HepG2 (cell line): ENCODE data around the gene OR2V2. TPM values are rescaled to one million over a fixed set of nuclear protein-coding genes. Genes with fewer than 3 reads are reported as not detected.
A peak's percentile ranks its signal among the peaks of the same experiment; 100 is the strongest.

Experiments
- ELF1 ChIP-seq: sonication (generic); formaldehyde crosslinking; IDR thresholded peaks from 2 replicates; pipeline ENCODE4 v1.4.0; 2020; ENCODE audit warnings: missing genetic modification reagents
- HDAC1 ChIP-seq: sonication (generic); formaldehyde crosslinking; IDR thresholded peaks from 2 replicates; pipeline ENCODE4 v1.5.1; 2020; ENCODE audit warnings: mild to moderate bottlenecking, missing genetic modification reagents
- KLF16 ChIP-seq, 2 experiments: sonication (generic) in 1 of 2; formaldehyde crosslinking in 1 of 2; IDR thresholded peaks; 2 replicates each; pipeline versions ENCODE4 v1.6.1 to v1.8.0; 2016 to 2023; ENCODE audit warnings: missing genetic modification reagents in 2 of 2, missing compliant biosample characterization in 1 of 2
- KMT2B ChIP-seq: IDR thresholded peaks from 2 replicates; pipeline ENCODE4 v1.6.1; 2016; ENCODE audit warnings: missing genetic modification reagents, missing compliant biosample characterization
- MEIS2 ChIP-seq: sonication (generic); formaldehyde crosslinking; IDR thresholded peaks from 2 replicates; pipeline ENCODE4 v1.9.0; 2021; ENCODE audit warnings: mild to moderate bottlenecking, missing genetic modification reagents
- SMYD3 ChIP-seq: sonication (generic); formaldehyde crosslinking; IDR thresholded peaks from 2 replicates; pipeline ENCODE4 v1.8.1; 2023; ENCODE audit warnings: mild to moderate bottlenecking, missing genetic modification reagents
- SYNCRIP ChIP-seq: fragments of 200-400 bp; formaldehyde crosslinking; IDR thresholded peaks from 2 replicates; pipeline ENCODE4 v1.6.1; 2018; ENCODE audit warnings: mild to moderate bottlenecking, low read depth, low read length; ENCODE audit not compliant: insufficient read depth
- TBX2 ChIP-seq: sonication (generic); formaldehyde crosslinking; IDR thresholded peaks from 2 replicates; pipeline ENCODE4 v1.5.0; 2020; ENCODE audit warnings: missing genetic modification reagents, mild to moderate bottlenecking, borderline replicate concordance
- ZBTB4 ChIP-seq: sonication (generic); formaldehyde crosslinking; IDR thresholded peaks from 2 replicates; pipeline ENCODE4 v1.4.0; 2020; ENCODE audit warnings: missing genetic modification reagents, mild to moderate bottlenecking, borderline replicate concordance
- ZBTB40 ChIP-seq, 2 experiments: fragments of 450-650 bp in 1 of 2; sonication (generic) in 1 of 2; formaldehyde crosslinking in 1 of 2; IDR thresholded peaks; 2 replicates each; pipeline versions ENCODE4 v1.6.1 to v1.8.0; 2016 to 2022; ENCODE audit warnings: antibody characterized with exemption in 1 of 2, mild to moderate bottlenecking in 1 of 2, missing genetic modification reagents in 1 of 2
- ZFP1 ChIP-seq: IDR thresholded peaks from 2 replicates; pipeline ENCODE4 v1.6.1; 2016
- ZNF343 ChIP-seq: sonication (generic); formaldehyde crosslinking; IDR thresholded peaks from 2 replicates; pipeline ENCODE4 v1.4.0; 2020; ENCODE audit warnings: mild to moderate bottlenecking, missing genetic modification reagents
- ZNF550 ChIP-seq: sonication (generic); formaldehyde crosslinking; IDR thresholded peaks from 2 replicates; pipeline ENCODE4 v1.4.0; 2020; ENCODE audit warnings: mild to moderate bottlenecking, missing genetic modification reagents, borderline replicate concordance
- ZNF557 ChIP-seq: sonication (generic); formaldehyde crosslinking; IDR thresholded peaks from 2 replicates; pipeline ENCODE4 v1.4.0; 2020; ENCODE audit warnings: missing genetic modification reagents
- polyA plus RNA-seq, 8 experiments: library from polyadenylated mRNA; depleted of rRNA in 3 of 8; stranded (reverse) in 7 of 8; unstranded in 1 of 8; fragments of >200 nt; fragmentation: Illumina TruSeq in 4 of 8; extraction: Trizol in 4 of 8; gene quantifications; 2 replicates each; pipeline versions ENCODE4 v1.2.1 to v1.2.3, GENCODE V29; 2011 to 2016; ENCODE audit warnings: low read depth in 4 of 8, missing spikeins in 1 of 8, mixed read lengths in 1 of 8; ENCODE audit not compliant: insufficient read depth in 1 of 8
- total RNA-seq, 5 experiments: library from RNA; depleted of rRNA; stranded (reverse); fragments of >200 nt; fragmentation: Illumina TruSeq; extraction: Trizol; gene quantifications; 2 replicates each; pipeline ENCODE4 v1.2.3, GENCODE V29; 2016; ENCODE audit warnings: low read depth in 1 of 5

The OR2V2 gene
- total and polyA plus RNA-seq, 2 of the 13 experiments (the other 11 are each of a cell fraction or from before 2014, with no cell fraction given): not detected

GRCh38 chr5:181187500-181188213 is 40.3 kb downstream of the OR2V2 start (continued):
- no peak for TF ChIP-seq ZBTB4 (CRISPR knock-in tag)
- TF ChIP-seq ELF1 (CRISPR knock-in tag): peak; percentile 55; the same call in 1 of the 2 replicates
- no peak for TF ChIP-seq ZBTB40 (IDR thresholded peaks at IDR 0.05)
- 0 out of 2 replicates have a peak, but pooled peaks have one; percentile 9 for TF ChIP-seq ZBTB40 (CRISPR knock-in tag; IDR thresholded peaks at IDR 0.05)
- peak; percentile 51; the same call in 1 of the 2 replicates for TF ChIP-seq TBX2 (CRISPR knock-in tag)
- peak; percentile 69; the same call in 1 of the 2 replicates for TF ChIP-seq ZNF343
- no peak for TF ChIP-seq ZNF550 (CRISPR knock-in tag)
- no peak for TF ChIP-seq SYNCRIP
- no peak for TF ChIP-seq KMT2B (CRISPR knock-in tag)
- 0 out of 2 replicates have a peak, but pooled peaks have one; percentile 10 for TF ChIP-seq HDAC1 (CRISPR knock-in tag)
- no peak; the same call in 1 of the 2 replicates for TF ChIP-seq SMYD3 (CRISPR knock-in tag)
- TF ChIP-seq ZNF557 (CRISPR knock-in tag): peak; percentile 78; the same call in 1 of the 2 replicates
- TF ChIP-seq MEIS2 (CRISPR knock-in tag): peak; percentile 85
- peak in 1 of 2 experiments; percentile 91; a peak in 2 of 4 replicates for TF ChIP-seq KLF16 (CRISPR knock-in tag; IDR thresholded peaks at IDR 0.05)
- TF ChIP-seq ZFP1 (CRISPR knock-in tag): peak; percentile 55; the same call in 1 of the 2 replicates
